Measurements from ENCODE around the gene TTC7B.
A peak's percentile ranks its signal among the peaks of the same experiment; 100 is the strongest.

Gene TTC7B

DNA sequence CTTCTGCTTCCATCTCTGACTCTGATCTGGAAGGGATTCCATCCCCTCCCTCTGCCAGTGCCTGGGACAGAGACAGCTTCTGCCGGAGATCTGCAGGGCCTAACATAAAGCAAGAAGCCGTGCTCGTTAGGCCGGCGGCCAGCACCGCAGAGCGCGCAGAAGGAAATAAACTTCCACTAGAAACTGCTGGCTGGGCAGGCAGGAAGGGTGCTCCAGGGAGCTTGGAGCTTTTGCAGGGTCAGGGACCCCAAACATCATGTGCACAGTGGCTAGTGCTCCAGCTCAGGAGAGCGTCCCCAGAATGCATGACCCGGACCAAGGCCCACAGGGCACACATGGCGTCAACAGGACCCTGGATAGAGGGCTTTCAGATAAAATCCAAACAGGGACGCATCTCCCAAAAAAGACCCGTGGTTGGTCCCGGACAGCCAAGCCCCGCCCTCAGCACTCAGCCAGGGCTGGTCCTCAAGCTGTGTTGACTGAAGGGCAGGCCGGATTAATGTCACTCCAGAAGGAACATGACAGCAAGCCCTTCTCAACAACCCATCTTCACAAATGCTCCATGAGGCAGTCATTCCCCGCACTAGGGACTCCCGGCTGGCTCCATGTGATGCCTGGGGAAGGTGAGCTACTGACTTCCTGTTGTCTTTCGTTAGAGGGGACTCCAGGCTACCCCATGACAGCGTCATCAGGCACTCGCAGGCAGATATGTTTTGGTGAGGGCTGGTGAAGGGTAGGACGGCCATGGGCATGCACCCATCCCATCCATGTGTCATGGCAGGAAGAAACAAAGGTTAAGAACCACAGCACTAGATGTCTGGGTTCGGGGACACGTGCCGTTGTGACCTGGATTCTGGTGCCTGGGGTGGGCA lies 297.9 kb downstream of the TTC7B start:
- DNase-seq: peak; percentile 45

DNA sequence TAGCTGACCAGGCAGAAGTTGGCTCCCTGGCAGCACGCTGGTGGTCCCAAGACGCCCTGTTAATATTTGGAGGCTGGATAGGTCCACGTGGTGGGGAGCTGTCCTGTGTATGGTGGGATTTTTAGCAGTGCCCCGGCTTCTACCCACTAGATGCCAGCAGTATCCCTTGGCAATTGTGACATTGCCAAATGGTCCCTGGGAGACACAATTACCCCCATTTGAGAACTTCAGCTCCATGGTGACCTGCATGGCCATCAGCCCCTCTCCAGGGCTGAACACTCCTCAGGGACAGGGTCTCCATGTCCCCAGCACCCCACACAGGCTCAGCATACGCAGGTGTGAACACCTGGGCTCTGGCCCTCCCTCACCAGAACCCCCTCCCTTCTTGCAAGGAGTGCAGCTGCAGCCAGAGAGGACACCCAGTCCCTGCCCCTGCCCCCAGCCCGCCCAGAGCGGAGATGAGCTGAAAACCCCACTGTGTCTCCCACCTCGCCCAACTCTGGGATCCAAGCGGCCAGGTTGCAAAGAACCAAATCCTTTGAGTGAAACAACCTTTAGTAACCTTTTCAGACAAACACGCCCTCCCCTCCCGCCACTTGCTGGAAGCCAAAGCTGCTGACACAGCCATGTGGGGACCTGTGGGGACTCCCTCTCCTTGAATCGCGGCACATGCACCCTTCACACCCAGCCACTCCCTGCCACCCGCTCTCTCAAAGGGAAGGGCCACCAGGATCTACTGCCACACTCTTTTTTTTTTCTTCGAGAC lies 299.0 kb downstream of the TTC7B start:
- DNase-seq: no peak

DNA sequence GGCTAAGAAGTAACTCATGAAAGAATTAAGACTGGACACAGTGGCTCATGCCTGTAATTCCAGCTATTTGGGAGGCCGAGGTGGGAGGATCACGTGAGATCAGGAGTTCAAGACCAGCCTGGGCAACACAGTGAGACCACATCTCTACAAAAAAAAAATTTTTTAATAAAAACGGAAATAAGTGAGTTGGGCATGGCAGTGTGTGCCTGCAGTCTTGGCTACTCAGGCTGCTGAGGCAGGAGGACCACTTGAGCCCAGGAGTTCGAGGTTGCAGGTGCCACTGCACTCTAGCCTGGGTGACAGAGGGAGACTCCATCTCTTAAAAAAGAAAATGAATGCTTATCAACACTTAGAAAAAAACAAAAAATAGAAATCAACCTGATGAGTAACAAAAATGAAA lies 301.7 kb downstream of the TTC7B start:
- no peak for DNase-seq

DNA sequence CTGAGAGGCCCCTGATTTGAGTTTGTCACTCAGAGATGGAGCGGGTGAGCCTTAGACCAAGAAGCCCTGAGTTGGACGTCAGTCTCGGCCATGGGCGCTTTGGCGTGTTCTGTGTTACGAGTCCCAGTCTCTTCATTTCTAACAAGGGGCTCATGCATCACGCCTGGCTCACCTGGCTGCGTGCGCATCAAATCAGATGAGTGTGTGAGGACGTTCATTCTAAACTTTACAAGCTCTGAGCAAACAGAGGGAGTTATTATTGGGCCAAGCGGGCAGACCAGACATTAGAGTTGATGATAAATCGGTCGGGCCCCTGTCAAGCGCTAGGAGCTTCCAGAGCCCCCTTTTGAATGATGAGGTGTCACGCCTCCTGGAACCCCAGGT lies 302.2 kb downstream of the TTC7B start:
- DNase-seq: no peak

DNA sequence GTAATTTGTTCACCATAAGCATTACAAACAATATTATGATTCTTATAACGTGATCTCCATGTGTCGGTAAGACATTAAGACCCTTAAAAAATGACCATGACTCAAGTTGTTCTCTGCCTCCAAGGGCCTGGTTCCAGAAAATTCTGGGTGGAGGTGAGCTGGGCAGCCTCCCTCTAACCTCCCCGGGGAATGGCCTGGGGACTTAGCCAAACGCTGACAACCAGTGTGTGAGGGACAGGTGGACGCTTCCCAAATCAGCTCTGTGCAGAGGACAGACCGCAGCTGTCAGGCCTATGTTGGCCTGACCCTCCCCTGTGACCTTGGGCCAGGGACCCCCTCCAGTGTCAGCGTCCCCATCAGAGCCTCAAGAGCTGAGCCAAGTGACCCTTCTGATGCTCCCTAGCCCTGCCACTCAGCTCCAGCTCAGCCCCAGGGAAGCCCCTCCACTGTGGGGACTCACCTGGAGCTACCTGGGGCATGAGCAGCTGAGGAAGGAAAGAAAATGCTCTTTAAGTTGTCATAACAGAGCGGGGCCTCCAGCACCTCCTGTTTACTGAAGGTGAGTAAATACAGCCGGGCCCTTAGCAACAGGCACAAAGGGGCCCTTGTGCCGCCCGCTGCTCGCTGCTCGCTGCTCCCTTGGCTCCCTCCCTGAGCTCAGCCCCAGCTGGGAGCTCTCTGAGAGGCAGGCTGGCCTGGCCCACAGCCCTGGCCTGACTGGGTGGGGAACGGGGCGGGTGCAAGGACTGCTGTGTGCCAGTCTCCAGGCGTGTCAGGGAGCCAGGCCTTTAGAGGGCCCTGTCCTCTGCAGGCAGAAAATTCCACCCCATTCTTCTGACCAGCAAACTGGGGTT lies 302.8 kb downstream of the TTC7B start:
- DNase-seq: no peak

DNA sequence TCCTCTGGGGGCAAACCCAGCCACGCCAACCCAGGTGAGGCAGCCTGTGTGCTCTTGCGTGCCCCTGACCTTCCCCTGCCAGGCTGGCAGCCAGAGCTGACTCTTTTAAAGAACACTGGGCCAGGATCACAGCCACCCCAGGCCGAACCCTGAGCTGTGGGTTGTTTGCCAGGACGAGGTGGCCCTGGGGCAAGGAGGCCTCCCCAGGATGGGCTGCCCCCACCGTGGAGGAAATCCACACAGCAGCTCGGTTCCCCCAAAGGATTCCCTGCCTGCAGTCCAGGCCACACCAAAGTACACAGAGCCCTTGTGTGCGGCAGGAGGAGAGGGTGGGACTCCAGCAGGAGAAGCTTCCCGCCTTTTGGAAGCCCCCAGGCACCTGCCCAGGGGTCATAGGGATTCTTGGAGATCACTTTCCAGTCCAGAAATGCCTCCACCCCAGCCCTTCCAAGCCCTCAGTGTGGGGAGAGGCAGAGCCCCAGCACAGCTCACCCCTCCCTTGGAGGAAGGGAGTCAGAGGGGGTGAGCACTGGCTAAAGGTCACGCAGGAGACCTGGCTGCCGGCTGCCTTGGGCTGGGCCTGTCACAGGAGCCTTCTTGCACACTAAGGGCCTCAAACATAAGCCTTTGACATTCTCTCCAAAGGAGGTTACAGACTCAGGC lies 303.8 kb downstream of the TTC7B start:
- DNase-seq: no peak

DNA sequence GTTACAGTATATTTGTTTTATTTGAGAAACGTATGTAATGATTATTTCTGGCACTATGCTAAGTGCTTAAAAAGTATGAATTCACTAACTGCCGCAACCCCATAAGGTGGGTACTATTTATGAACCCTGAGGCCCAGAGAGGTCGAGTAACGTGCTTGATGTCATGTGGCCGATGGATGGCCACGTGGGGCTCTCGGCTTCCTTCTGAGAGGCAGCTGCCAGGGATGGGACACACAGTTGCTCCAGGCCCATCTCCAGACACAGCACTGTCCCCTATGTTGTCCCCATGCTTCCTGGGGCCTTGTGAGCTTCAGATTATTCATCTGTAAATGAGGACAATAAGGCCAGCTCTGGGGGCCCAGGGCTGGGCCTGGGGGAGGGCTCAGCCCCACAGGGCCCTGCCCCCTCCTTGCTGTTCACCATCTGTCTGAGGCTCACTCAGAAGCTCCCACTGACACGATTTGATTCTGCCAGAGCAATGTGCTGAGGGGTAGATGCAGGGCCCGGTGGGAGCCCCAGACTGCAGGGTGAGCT lies 304.4 kb downstream of the TTC7B start:
- peak; percentile 45 for DNase-seq

DNA sequence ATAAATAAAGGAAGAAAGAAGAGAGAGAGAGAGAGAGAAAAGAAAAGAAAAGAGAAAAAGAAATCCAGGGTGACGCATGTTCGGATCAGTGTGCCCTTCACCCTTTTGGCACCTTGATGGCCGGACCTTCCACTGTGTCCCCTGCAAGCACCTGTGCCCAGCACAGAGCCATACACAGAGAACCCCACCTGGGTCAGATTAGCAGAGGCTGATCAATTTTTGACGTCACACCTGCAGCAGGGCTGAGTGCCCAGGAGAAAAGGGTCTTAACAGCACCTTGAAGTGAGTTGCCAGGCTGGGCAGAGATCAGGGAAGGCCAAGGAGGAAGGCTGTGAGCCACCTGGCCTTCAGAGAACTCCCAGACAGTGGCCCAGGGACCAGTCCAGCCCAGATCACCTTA lies 305.0 kb downstream of the TTC7B start:
- DNase-seq: no peak

DNA sequence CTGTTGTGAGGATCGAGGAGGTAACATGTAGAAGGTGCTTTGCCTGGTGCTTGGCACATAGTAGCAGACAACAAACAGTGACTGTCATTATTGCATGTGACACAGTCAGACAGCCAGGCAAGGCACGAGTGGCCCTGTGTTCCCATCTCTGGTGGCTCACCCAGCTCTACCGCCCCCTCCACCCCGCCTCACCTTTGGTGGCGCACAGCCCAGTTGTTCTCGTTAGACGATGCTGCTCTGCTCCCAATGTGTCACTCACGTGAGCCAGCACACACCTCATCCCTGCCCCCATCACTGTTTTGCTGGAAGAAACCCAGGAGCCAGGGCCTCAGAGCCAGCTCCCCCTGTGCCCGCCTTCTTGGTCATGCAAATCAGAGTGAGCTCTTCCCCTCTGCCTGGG lies 306.1 kb downstream of the TTC7B start:
- DNase-seq: no peak

DNA sequence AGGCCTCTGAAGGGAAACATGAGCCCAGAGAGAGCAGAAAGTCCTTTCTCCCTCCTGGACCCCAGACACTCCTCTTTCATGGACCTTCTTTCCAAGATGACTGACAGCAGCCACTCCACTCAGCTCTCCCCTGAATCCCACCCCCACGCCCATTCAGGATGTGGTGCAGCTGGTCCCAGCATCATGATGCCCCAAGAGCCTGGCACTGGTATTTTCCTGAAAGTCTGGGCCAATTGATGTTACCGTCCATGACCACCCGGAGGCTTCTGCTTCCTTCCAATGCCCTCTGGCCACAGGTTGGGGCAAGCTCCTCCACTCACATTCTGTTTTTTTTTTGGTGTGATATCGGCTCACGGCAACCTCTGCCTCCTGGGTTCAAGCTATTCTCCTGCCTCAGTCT lies 306.8 kb downstream of the TTC7B start:
- DNase-seq: no peak

DNA sequence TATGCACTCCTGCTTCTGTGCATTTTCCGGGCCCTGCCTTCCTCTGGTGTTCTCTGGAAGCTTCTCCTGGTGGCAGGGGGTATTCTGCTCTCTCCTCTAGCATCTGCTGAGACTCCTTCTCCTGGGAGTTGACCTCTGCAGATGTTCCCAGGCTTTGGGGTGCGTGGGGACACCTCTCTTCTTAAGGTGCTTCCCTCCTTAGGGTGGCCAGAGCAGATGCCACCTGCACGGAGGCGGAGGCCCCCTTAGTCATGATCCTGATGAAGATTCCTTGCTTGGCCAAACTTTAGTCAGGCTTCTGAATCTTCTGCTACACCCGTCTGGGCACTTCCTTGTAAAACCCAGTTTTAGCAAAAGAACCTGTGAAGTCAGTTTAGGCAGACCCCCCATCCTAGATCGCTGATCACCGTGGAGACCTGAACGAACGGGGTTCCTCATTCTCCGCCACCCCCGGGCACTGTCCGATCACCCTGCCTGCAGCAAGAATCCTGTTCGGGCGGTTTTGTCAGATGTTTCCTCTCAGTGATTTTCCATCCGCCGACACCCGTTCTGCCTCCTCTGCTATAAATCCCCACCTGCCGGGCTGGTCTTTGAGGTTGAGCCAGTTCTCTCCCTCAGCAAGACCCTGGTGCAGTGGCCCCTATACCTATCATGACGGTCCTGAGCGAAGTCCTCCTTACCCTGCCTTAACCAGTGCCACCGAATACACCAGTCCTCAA lies 307.5 kb downstream of the TTC7B start:
- no peak for DNase-seq

DNA sequence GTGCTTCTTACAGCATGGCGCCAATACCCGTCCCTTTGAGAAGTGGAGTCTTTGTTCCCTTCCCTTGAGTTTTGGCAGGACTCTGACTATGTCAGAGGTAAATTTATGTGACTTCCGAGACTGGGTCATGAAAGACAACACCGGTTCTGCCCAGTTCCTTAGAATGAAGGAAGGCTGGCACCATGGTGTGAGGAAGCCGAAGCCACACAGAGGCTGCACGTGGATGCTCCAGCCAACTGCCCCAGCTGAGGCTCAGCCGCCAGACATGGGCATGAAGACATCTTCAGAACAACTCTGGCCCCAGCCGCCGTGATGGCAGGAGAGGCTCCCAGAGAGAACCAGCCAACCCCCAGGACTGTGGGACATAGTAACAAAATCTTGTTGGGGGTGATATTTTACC lies 308.2 kb downstream of the TTC7B start:
- DNase-seq: no peak

DNA sequence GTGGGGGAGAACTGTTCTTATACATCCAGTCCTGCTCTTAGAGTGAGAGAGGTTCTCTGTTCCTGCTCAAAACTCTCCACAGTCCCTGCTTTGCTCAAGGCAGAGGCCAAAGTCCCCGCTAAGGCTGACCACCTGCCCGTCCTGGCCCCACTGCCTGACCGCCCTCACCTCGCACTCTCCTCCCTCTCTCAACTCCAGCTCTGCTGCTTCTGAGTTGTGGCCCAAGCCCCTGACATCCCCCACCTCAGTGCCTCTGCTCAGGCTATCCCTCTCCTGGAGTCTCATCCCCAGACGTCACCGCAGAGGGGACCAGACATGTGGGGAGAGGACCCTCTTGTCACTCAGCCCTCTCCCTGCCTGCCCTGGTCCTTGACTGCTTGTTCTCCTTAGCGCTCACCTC lies 308.8 kb downstream of the TTC7B start:
- DNase-seq: no peak

DNA sequence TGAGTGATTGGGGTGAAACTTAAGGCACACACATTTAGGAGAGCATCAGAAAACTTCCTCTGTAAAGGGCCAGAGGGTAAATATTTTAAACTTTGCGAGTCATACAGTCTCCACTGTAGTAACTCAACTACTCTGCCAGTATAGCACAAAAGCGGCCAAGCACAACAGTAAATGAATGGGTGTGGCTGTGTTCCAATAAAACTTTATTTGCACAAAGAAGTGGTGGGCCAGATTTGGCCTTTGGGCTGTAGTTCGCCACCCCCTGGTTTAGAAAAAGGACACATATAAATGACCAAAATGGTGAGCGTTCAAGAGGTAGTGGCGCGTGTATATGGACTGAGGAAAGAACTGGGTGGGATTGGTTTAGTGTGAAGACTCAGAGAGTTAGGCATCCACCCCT lies 309.5 kb downstream of the TTC7B start:
- no peak for DNase-seq

DNA sequence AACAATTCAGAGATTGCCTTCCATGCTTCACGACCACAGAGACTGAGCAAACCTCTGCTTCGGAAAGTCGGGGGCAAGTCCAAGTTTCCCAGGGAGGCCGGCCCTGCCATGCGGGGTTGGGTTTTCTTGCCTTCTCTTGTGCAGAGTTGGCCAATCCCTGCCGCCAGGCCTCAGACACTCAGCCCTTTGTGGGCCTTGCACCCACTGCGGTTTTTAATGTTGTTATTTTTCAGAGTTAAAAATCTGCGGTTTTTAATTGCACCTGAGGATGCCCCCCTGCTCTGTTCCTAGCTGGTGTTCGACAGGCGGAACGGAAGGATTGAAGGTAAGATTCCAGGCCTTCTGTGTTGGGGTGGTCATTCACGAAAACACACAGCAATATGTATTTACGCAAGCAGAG lies 310.7 kb downstream of the TTC7B start:
- no peak for DNase-seq

DNA sequence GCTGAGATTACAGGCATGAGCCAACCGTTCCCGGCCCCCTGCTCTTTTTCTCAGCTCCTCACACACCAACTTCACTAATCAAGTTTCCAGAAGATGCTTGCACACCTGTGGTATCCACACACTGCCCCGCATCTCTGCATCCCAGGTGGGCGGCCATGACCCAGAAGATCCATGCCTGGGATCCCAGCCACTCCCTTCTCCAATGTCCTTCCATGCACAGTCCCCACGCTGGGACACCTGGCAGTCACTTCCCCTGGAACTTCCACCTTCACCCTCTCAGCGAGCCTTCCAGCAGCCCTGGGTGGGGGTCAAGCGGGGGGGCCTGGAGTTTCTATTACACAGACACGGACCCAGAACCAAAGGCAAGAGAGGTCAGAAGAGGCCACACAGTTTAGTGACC lies 311.6 kb downstream of the TTC7B start:
- DNase-seq: no peak

DNA sequence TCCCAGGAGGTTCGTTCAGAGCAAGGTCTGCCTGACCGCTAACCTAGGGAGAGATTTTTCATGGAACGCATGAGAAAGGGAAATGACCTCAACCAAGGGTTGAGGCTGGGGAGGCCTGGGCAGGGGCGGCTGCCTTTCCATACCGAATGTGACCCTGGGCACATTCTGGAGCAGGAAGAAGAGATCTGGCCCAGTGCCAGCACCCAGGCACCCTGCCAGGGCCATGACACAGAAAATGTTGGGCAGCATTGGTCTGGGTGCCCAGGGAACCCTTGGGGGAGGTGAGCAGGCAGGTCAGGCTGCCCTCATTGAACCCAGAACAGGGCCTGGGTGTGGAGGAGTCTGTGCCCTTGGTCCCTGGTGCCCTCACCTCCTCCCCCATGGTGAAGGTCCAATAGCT lies 312.6 kb downstream of the TTC7B start:
- no peak for DNase-seq

DNA sequence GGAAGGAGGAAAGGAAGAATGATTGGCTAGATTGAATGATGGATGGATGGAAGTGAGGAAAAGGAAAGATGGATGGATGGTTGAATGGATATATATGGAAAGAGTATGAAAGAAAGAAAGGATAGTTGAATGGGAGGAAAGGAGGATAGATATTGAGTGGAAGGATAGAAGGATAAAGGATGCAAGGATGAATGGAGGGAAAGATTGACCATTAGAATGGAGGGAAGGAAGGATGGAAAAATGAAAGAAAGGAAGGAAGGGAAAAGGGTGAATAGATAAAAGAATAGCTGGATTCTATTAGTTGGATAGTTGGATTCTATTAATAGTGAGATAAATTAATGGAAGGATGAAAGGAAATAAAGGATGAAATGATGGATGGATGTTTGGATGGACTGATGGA lies 313.5 kb downstream of the TTC7B start:
- DNase-seq: no peak

DNA sequence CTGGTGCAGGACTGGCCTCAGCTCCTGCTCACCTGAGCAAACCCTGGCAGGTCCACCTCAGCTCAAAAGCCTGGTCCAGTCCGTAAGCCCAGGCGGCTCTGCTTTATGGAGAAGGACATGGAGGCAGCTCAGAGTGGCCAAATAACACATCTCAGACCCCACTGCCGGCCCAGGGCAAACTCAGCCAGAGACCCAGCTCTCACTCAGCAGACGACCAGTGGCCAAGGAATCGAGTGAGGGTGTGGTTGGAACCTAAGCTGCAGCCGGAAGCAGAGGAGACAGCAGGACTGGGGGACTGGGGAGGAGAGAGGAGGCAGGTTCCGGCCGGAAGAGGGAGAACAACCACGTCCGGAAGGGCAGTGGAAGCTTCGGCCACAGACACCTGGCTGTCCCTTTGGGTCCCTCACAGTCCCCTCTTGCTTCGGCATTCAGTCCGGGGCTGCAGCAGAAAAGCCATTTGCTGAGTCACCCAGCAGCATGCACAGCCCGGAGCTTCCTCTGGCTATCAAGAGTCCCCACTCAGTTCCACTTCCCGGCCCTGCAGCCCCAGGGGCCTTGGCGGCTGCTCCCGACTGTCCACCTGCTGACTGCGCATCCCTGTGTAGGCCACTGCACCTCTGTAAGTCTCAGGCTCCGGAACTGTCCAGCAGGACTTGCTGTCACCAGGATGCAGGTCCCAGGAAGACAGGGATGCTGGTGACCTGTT lies 315.4 kb downstream of the TTC7B start:
- no peak for DNase-seq

DNA sequence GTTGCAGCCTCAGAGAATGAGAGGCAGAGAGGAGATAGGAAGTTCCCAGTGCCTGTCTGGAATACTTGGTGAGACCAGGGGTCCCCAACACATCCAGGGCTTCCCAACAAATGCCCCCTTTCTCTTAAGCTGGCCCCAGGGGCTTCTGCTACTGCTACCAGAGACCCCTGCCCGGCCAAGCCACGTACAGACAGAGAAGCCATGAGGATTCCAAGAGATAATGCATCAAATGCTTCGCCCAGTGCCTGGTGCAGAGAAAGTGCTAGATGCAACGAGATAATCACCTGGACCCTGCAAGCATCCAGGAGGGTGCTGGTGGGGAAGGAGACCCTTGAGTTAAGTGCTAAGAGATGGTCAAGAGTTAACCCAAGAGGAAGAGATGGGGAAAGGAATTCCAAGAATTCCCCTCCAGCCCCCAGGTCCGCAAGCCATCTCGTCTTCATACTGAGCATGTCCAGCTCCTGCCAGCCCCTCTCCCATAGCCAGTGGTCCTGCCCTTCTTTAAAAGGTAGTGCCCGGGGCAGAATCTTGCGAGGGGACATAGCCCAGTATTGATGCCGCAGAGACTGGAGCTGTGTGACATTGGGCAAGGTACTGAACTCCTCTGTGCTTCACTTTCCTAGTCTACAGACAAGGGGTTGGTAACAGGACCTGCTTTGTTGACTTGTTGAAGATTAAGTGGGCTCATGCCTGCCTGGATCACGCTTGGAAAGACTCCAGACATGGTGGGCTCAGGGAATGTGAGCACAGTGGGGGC lies 316.1 kb downstream of the TTC7B start:
- no peak for DNase-seq

DNA sequence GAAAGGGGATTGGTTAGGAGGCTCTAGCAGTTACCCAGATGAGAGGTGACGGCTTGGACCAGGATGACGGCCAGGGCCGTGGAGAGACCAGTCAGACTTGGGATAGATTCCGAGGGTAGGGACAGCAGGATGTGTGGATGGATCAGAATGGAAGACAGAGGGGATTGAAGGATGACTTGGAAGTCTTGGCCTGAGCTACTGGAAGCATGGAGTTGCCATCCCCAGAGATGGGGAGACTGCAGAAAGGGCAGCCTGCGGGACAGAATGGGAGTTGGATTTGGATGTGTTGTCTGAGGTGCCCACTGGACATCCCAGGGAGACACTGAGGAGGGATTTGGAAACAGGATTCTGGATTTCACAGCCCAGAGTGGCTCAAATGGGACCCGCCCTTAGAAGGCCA lies 317.1 kb downstream of the TTC7B start:
- no peak for DNase-seq
